Mucosa of descending colon (tissue), 3 donors: ENCODE results near the gene C2orf74. TPM values are rescaled to one million over a fixed set of nuclear protein-coding genes. Genes with fewer than 3 reads are reported as not detected.
"Not testable (repeated sequence)": the region's sequence is repeated elsewhere in the genome, so short reads cannot be mapped to it uniquely, and the experiment has no call there.

Source experiments
- ATAC-seq: fragments of 200-7000 bp; cut with Tn5 transposase; one replicate; pipeline ENCODE4 v1.9.1; 2020; ENCODE audit warnings: mild to moderate bottlenecking, moderate library complexity
- DNase-seq, 3 donors: peaks; one replicate each; pipeline ENCODE4 v3.0.0-alpha.2; 2020
- H3K36me3 ChIP-seq: fragments of 200-600 bp; one replicate; pipeline ENCODE4 v1.8.0; 2021; ENCODE audit warnings: low read depth, mild to moderate bottlenecking
- H3K4me1 ChIP-seq: fragments of 200-600 bp; one replicate; pipeline ENCODE4 v1.8.0; 2021; ENCODE audit warnings: low read depth, mild to moderate bottlenecking
- H3K4me3 ChIP-seq: fragments of 200-600 bp; one replicate; pipeline ENCODE4 v1.8.0; 2021; ENCODE audit warnings: mild to moderate bottlenecking
- H3K9me3 ChIP-seq: fragments of 200-600 bp; one replicate; pipeline ENCODE4 v1.8.0; 2021; ENCODE audit warnings: mild to moderate bottlenecking
- CTCF ChIP-seq: fragments of 200-600 bp; IDR thresholded peaks from one replicate; pipeline ENCODE4 v1.8.0; 2022; ENCODE audit warnings: antibody characterized with exemption, mild to moderate bottlenecking
- intact Hi-C, 2 donors: fragments of 100-400 bp; cut with DNase I in 1 of 2; cut with micrococcal nuclease in 1 of 2; formaldehyde crosslinking; loops; one replicate each; pipeline versions ENCODE4 v1.11.0 to v1.11.1; 2022; cut with DNase I, micrococcal nuclease
- total RNA-seq, 3 donors: library from RNA; stranded (reverse); fragmentation: NEBNext Ultra II Directional in 2 of 3; extraction: Animal tissue kit (Norgen Biotek cat#: 25700) in 2 of 3; gene quantifications; one replicate each; pipeline versions ENCODE4 v1.2.1 to v1.2.4, GENCODE V29; 2021 to 2023
- donor health status: DM: no; HTN: no; CAD: no; lungs with moderate emphysema.
- donor health status: DM: no; HTN: no; CAD: no.
- donor health status: DM: no; HTN: yes; CAD: no.

Gene C2orf74
- total RNA-seq, 3 donors from 2014 or later, result 2.2 to 12.6 TPM; not detected in 1

GRCh38 chr2:61144697-61145268, 17.2 kb upstream of the C2orf74 start:
- H3K4me1 ChIP-seq, result no peaks in the 10 kb centered on the region
- H3K9me3 ChIP-seq, result no peaks in the 10 kb centered on the region
- ATAC-seq, result peak; percentile 98
- DNase-seq, result peak; percentile 84 to 92 (median 89)
- H3K4me3 ChIP-seq, result no peak overlapping the region
- intact Hi-C loops, result no loop called here
- TF ChIP-seq CTCF, result no peak
- H3K36me3 ChIP-seq, result no peaks in the 10 kb centered on the region

- no peak for TF ChIP-seq CTCF
- no peak overlapping the region for H3K4me3 ChIP-seq
- intact Hi-C loops, result no loop called here
- ATAC-seq (no peak), DNase-seq (no peak)
- H3K4me1 ChIP-seq, result no peaks in the 10 kb centered on the region
- no peaks in the 10 kb centered on the region for H3K36me3 ChIP-seq
- no peaks in the 10 kb centered on the region for H3K9me3 ChIP-seq
These were observed 16.0 kb upstream of the C2orf74 start for GRCh38 chr2:61145990-61146389.

- H3K4me3 ChIP-seq, H3K9me3 ChIP-seq, H3K4me1 ChIP-seq, ATAC-seq, intact Hi-C loops, DNase-seq, H3K36me3 ChIP-seq: not testable (repeated sequence)
These were observed 13.9 kb upstream of the C2orf74 start for GRCh38 chr2:61148091-61148490.

GRCh38 chr2:61149074-61149473, 12.9 kb upstream of the C2orf74 start:
- intact Hi-C loops, result no loop called here
- H3K4me1 ChIP-seq, result no peaks in the 10 kb centered on the region
- no peak for TF ChIP-seq CTCF
- no peak for DNase-seq
- ATAC-seq, result no peak
- no peaks in the 10 kb centered on the region for H3K9me3 ChIP-seq
- no peak overlapping the region for H3K4me3 ChIP-seq
- no peaks in the 10 kb centered on the region for H3K36me3 ChIP-seq

GRCh38 chr2:61151436-61151835, 10.6 kb upstream of the C2orf74 start:
- DNase-seq (no peak), ATAC-seq (no peak)
- intact Hi-C loops, result no loop called here
- no peaks in the 10 kb centered on the region for H3K36me3 ChIP-seq
- H3K4me1 ChIP-seq, result no peaks in the 10 kb centered on the region
- no peak overlapping the region for H3K4me3 ChIP-seq
- H3K9me3 ChIP-seq, result no peaks in the 10 kb centered on the region
- no peak for TF ChIP-seq CTCF

- ATAC-seq, result no peak
- Histone ChIP-seq H3K36me3 (no peaks in the 10 kb centered on the region), H3K4me3 (no peak overlapping the region), H3K9me3 (no peaks in the 10 kb centered on the region), H3K4me1 (no peaks in the 10 kb centered on the region)
- TF ChIP-seq CTCF, result no peak
- DNase-seq, result no peak
- intact Hi-C loops, result no loop called here
These were observed 4.5 kb upstream of the C2orf74 start for GRCh38 chr2:61157371-61158003.
